ENCODE data around the gene DCTN2.
"Not testable (repeated sequence)": the region's sequence is repeated elsewhere in the genome, so short reads cannot be mapped to it uniquely, and the experiment has no call there.

Gene DCTN2

GRCh38 chr12:57576613-57577160, 29.7 kb upstream of the DCTN2 start:
- no peak for DNase-seq (ENCODE audit: low read depth)

- DNase-seq (ENCODE audit: low read depth) = no peak
Observed at GRCh38 chr12:57575771-57576612, 29.0 kb upstream of the DCTN2 start.

GRCh38 chr12:57574795-57575194, 27.8 kb upstream of the DCTN2 start:
- DNase-seq (ENCODE audit: low read depth) = no peak

- no peak for DNase-seq (ENCODE audit: low read depth)
Observed at GRCh38 chr12:57571926-57572762, 25.2 kb upstream of the DCTN2 start.

GRCh38 chr12:57570438-57570837, 23.4 kb upstream of the DCTN2 start:
- not testable (repeated sequence) for DNase-seq (ENCODE audit: low read depth)

GRCh38 chr12:57569858-57570257, 22.9 kb upstream of the DCTN2 start:
- DNase-seq (ENCODE audit: low read depth) = no peak

GRCh38 chr12:57568838-57569237, 21.8 kb upstream of the DCTN2 start:
- no peak for DNase-seq (ENCODE audit: low read depth)

- DNase-seq (ENCODE audit: low read depth) = no peak
Observed at GRCh38 chr12:57564178-57564740, 17.3 kb upstream of the DCTN2 start.

- DNase-seq (ENCODE audit: low read depth) = no peak
Observed at GRCh38 chr12:57563358-57563757, 16.4 kb upstream of the DCTN2 start.

GRCh38 chr12:57561117-57561516, 14.1 kb upstream of the DCTN2 start:
- not testable (repeated sequence) for DNase-seq (ENCODE audit: low read depth)

- no peak for DNase-seq (ENCODE audit: low read depth)
Observed at GRCh38 chr12:57560516-57560915, 13.5 kb upstream of the DCTN2 start.

GRCh38 chr12:57558864-57559263, 11.9 kb upstream of the DCTN2 start:
- DNase-seq (ENCODE audit: low read depth) = no peak

- DNase-seq (ENCODE audit: low read depth) = no peak
Observed at GRCh38 chr12:57554897-57555296, 7.9 kb upstream of the DCTN2 start.

GRCh38 chr12:57554453-57554852, 7.5 kb upstream of the DCTN2 start:
- no peak for DNase-seq (ENCODE audit: low read depth)

GRCh38 chr12:57553343-57554202, 6.6 kb upstream of the DCTN2 start:
- no peak for DNase-seq (ENCODE audit: low read depth)

GRCh38 chr12:57552835-57553313, 5.9 kb upstream of the DCTN2 start:
- DNase-seq (ENCODE audit: low read depth) = no peak

GRCh38 chr12:57552306-57552651, 5.3 kb upstream of the DCTN2 start:
- no peak for DNase-seq (ENCODE audit: low read depth)

GRCh38 chr12:57551637-57552305, 4.8 kb upstream of the DCTN2 start:
- no peak for DNase-seq (ENCODE audit: low read depth)

GRCh38 chr12:57550641-57551549, 3.9 kb upstream of the DCTN2 start:
- no peak for DNase-seq (ENCODE audit: low read depth)
